DND-41 (cell line): Measurements from ENCODE around the gene MYG1.

Experiments used
- CTCF ChIP-seq: IDR thresholded peaks from 2 replicates; pipeline ENCODE4 v1.5.1; 2012; ENCODE audit warnings: borderline replicate concordance, low read length, moderate library complexity, mild to moderate bottlenecking; ENCODE audit not compliant: poor library complexity, severe bottlenecking; ENCODE audit errors: extremely low read depth
- EZH2 ChIP-seq: IDR thresholded peaks from 3 replicates; pipeline ENCODE4 v1.6.1; 2012; ENCODE audit warnings: borderline replicate concordance, low read depth, mild to moderate bottlenecking, moderate library complexity, low read length, inconsistent platforms; ENCODE audit not compliant: severe bottlenecking

GRCh38 chr12:53253298-53253697 lies 46.2 kb upstream of the MYG1 start:
- TF ChIP-seq CTCF (no peak), EZH2 (no peak)
